Testis (tissue), 3 donors: ENCODE data around the gene PPP1R18. TPM values are rescaled to one million over a fixed set of nuclear protein-coding genes. Genes with fewer than 3 reads are reported as not detected.

Source experiments
- DNase-seq: peaks from one replicate; pipeline ENCODE4 v3.0.0-alpha.2; 2019
- H3K27ac ChIP-seq, 2 donors: fragments of 200-600 bp; sonication (generic); one replicate each; pipeline ENCODE4 v1.5.1; 2019
- H3K27me3 ChIP-seq: fragments of 200-600 bp; sonication (generic); one replicate; pipeline ENCODE4 v1.5.1; 2019
- H3K36me3 ChIP-seq: fragments of 200-600 bp; sonication (generic); one replicate; pipeline ENCODE4 v1.5.1; 2017; ENCODE audit warnings: low read depth; ENCODE audit errors: missing control alignments
- H3K4me1 ChIP-seq: fragments of 200-600 bp; sonication (generic); one replicate; pipeline ENCODE4 v1.5.1; 2019
- H3K4me3 ChIP-seq, 2 donors: fragments of 200-600 bp; sonication (generic); one replicate each; pipeline ENCODE4 v1.5.1; 2017 to 2019
- H3K9me3 ChIP-seq: fragments of 200-600 bp; sonication (generic); one replicate; pipeline ENCODE4 v1.5.1; 2017
- POLR2A ChIP-seq: fragments of 450-650 bp; IDR thresholded peaks from one replicate; pipeline ENCODE4 v1.6.1; 2017; ENCODE audit warnings: antibody characterized with exemption, mild to moderate bottlenecking, moderate library complexity
- WGBS, 2 donors: methylation state at CpG; one replicate each; pipeline ENCODE4 v1.1.5; 2018; 5-methylcytosine and 5-hydroxymethylcytosine counted together
- intact Hi-C: fragments of 100-400 bp; cut with DNase I; formaldehyde crosslinking; loops from one replicate; pipeline ENCODE4 v1.15.1; 2023; ENCODE audit warnings: low total_unique reads
- polyA plus RNA-seq: library from polyadenylated mRNA; stranded (reverse); fragments of 350-450 nt; fragmentation: Illumina TruSeq; extraction: RNeasy Lipid Tissue Mini Kit (QIAGEN cat#74804); gene quantifications from one replicate; pipeline ENCODE4 v1.2.3, GENCODE V29; 2014; ENCODE audit warnings: low read depth, low replicate concordance; ENCODE audit not compliant: insufficient read depth
- total RNA-seq, 2 donors: library from RNA; depleted of rRNA; stranded (reverse); fragments of >200 nt; gene quantifications; one replicate each; pipeline ENCODE4 v1.2.3, GENCODE V29; 2016
- TF ChIP-seq, protein P1 (sequence below), 3 experiments: fragments of 450-650 bp in 2 of 3; fragments of 200-600 bp in 1 of 3; sonication (generic) in 1 of 3; IDR thresholded peaks; one replicate each; pipeline ENCODE4 v1.5.1; 2016 to 2019; ENCODE audit warnings: antibody characterized with exemption in 3 of 3, mild to moderate bottlenecking in 2 of 3, moderate library complexity in 1 of 3

The PPP1R18 gene
- total and polyA plus RNA-seq, 3 donors from 2014 or later, result 9.0 to 24.9 (median 9.3) TPM

DNA sequence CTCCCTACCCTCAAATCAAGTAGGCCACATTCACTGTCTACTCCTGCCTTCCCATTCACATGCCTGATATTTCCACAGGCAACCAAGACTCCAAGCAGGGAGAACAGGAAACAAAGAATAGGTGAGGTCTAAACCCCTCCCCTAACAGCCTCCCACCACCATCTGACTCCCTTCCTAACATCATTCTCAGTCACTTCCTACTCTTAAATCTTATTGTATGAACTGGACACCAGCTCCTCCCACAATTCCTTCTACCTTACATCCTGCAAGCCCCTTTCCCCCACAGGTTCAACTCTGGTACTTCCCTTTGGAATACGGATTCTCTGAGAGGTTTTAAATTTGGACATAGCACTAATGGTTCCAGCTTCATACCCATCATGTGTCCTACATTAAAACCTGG is 40.5 kb downstream of the PPP1R18 start:
- Histone ChIP-seq H3K9me3 (no peaks in the 10 kb centered on the region), H3K4me1 (peaks cover 7% of the 10 kb centered on the region), H3K36me3 (no peaks in the 10 kb centered on the region), H3K27me3 (no peaks in the 10 kb centered on the region), H3K27ac (no peak overlapping the region), H3K4me3 (no peak overlapping the region)
- 46 to 50% methylated on average over 1 of the region's 1 CpG for WGBS, 2 donors
- TF ChIP-seq, protein P1, sequence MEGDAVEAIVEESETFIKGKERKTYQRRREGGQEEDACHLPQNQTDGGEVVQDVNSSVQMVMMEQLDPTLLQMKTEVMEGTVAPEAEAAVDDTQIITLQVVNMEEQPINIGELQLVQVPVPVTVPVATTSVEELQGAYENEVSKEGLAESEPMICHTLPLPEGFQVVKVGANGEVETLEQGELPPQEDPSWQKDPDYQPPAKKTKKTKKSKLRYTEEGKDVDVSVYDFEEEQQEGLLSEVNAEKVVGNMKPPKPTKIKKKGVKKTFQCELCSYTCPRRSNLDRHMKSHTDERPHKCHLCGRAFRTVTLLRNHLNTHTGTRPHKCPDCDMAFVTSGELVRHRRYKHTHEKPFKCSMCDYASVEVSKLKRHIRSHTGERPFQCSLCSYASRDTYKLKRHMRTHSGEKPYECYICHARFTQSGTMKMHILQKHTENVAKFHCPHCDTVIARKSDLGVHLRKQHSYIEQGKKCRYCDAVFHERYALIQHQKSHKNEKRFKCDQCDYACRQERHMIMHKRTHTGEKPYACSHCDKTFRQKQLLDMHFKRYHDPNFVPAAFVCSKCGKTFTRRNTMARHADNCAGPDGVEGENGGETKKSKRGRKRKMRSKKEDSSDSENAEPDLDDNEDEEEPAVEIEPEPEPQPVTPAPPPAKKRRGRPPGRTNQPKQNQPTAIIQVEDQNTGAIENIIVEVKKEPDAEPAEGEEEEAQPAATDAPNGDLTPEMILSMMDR (IDR thresholded peaks at IDR 0.05), result no peak
- TF ChIP-seq POLR2A, result no peak
- no peak for DNase-seq
- intact Hi-C loops, result no loop called here

DNA sequence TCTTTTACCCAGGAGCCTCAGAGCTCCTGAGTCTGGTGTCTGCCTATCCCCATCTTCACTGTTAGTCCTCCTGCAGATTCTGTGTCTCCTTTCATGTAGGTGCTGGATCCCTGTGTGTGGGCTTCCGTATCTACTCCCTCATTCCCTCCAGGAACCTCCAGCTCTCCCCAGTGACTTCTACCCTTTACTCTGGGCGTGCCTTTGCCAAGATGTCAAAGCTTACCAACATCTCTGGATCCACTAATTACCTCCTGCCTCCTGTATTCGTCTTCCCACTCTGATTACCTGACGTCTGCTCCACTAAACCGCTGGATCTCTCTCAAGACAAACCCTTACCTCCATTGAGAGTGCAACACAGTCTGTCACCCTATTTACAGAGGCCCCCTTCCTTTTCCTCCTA is 41.7 kb downstream of the PPP1R18 start:
- 72 to 82% methylated on average over 5 of the region's 5 CpGs for WGBS, 2 donors
- Histone ChIP-seq H3K4me3 (no peak overlapping the region), H3K36me3 (no peaks in the 10 kb centered on the region), H3K9me3 (no peaks in the 10 kb centered on the region), H3K4me1 (peaks cover 7% of the 10 kb centered on the region), H3K27ac (no peak overlapping the region), H3K27me3 (no peaks in the 10 kb centered on the region)
- intact Hi-C loops, result no loop called here
- no peak for DNase-seq
- TF ChIP-seq, protein P1 (IDR thresholded peaks at IDR 0.05), result no peak
- no peak for TF ChIP-seq POLR2A

DNA sequence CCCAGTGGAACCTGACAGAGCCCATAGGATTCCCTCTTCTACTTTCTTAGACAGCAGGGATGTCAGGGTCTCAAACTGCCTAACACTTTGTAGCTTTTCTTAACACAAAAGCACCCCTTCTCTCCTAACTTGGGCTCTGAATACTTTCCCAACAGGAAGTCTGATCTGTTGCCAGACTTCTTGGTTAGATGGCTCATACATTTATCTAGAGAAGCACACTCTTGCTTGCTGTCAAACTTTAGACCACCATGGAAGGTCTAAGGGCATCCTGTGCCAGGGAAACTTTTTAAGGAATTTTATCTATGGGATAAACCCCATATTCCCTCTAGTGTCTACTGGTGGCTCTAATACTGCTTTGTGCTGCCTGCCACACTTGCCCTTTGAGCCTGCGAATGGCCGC is 42.8 kb downstream of the PPP1R18 start:
- H3K27me3 ChIP-seq, result no peaks in the 10 kb centered on the region
- no peak for DNase-seq
- intact Hi-C loops, result no loop called here
- H3K9me3 ChIP-seq, result no peaks in the 10 kb centered on the region
- H3K4me3 ChIP-seq, result no peak overlapping the region
- TF ChIP-seq, protein P1 (IDR thresholded peaks at IDR 0.05), result no peak
- no peak for TF ChIP-seq POLR2A
- H3K4me1 ChIP-seq, result peaks cover 7% of the 10 kb centered on the region
- H3K27ac ChIP-seq, result no peak overlapping the region
- no peaks in the 10 kb centered on the region for H3K36me3 ChIP-seq
- WGBS, 2 donors, result 97 to 100% methylated on average over 2 of the region's 2 CpGs

DNA sequence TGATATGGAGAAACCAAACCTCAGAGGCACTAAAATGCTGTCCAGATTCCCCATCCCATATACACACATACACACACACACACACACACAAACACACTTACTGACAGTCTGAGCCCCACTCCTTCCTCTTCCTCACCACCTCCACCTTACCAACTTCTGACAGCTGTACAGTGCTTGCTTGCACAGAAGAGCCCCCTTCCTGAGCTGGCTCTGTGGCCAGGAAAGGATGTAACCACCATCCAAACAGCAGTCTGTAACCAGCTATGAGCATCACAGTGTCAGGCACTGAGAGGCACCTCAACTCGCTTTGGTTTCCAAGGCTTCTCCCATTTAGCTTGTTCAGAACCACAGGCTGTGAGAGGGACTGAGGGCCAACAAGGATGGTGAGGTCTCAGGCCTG is 45.4 kb downstream of the PPP1R18 start:
- Histone ChIP-seq H3K4me1 (peaks cover under 1% of the 10 kb centered on the region), H3K4me3 (no peak overlapping the region), H3K9me3 (no peaks in the 10 kb centered on the region), H3K27me3 (no peaks in the 10 kb centered on the region), H3K36me3 (no peaks in the 10 kb centered on the region), H3K27ac (no peak overlapping the region)
- DNase-seq, result no peak
- intact Hi-C loops, result no loop called here
- TF ChIP-seq, protein P1 (IDR thresholded peaks at IDR 0.05), result no peak
- 90% methylated on average over 1 of the region's 1 CpG for WGBS, 2 donors

DNA sequence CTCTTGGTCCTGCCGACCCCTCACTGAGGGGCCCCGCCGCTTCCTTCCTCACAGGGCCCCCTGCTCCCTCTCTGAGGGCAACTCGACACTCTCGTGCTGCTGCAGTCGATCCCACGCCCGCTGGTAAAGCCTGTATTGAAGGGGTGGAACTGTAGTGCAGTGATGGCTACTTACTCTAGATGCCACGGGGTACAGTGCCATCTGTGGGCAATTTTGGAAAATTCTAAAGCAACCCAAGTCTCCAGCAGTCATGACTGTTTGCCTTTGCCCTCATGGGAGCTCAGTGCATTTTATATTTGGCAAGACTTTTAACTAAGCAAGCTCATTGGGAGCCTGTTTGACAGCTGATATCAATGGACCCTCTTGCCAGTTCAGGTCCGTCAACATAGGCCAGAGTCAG is 46.0 kb downstream of the PPP1R18 start:
- no peak for DNase-seq
- H3K4me3 ChIP-seq, result no peak overlapping the region
- TF ChIP-seq, protein P1 (IDR thresholded peaks at IDR 0.05), result no peak
- no peak for TF ChIP-seq POLR2A
- no peaks in the 10 kb centered on the region for H3K9me3 ChIP-seq
- no peaks in the 10 kb centered on the region for H3K36me3 ChIP-seq
- 84 to 86% methylated on average over 10 of the region's 10 CpGs for WGBS, 2 donors
- intact Hi-C loops, result no loop called here
- H3K27ac ChIP-seq, result no peak overlapping the region
- no peaks in the 10 kb centered on the region for H3K4me1 ChIP-seq
- H3K27me3 ChIP-seq, result no peaks in the 10 kb centered on the region
